ENCODE measurements around the gene KIDINS220. TPM values are rescaled to one million over a fixed set of nuclear protein-coding genes. Genes with fewer than 3 reads are reported as not detected.
"Not testable (repeated sequence)": the region's sequence is repeated elsewhere in the genome, so short reads cannot be mapped to it uniquely, and the experiment has no call there.

The KIDINS220 gene
- polyA plus RNA-seq, 1 donor from 2014 or later: 329 TPM

DNA sequence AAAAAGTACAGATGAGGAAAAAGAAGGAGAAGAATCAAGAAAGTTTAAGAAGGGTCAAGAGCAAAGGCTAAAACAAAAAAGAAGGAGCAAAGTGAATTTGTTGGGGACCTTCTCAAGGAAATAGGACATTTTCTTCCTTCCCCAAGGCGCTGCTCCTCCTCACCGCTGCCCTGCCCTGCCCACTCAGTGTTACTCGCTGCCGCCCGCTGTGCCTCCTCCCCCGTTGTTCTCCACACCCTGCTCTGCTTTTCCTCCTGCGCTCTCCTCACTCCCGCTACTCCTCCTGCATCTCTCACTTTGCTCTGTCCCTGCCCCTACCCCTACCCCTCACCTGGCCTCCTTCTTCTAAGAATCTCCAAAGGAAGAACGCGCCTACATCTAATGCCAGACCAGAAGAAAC, 104.8 kb downstream of the KIDINS220 start:
- H3K4me2 ChIP-seq (ENCODE audit: low read length): no peak overlapping the region
- H3K4me3 ChIP-seq (ENCODE audit: low read length): no peak overlapping the region
- H4K20me1 ChIP-seq (ENCODE audit: insufficient read depth): no peaks in the 10 kb centered on the region
- H3K9me2 ChIP-seq (ENCODE audit: insufficient read depth, low read length): no peaks in the 10 kb centered on the region
- no peaks in the 10 kb centered on the region for H3K9me3 ChIP-seq (ENCODE audit: low read length)
- no peak overlapping the region for H3K27ac ChIP-seq (ENCODE audit: low read length)
- TF ChIP-seq EP300 (conservative IDR thresholded peaks at IDR 0.05; ENCODE audit: poor library complexity, severe bottlenecking) (no peak), CTCF (IDR thresholded peaks at IDR 0.05; ENCODE audit: poor library complexity, severe bottlenecking) (no peak), TAF1 (IDR thresholded peaks at IDR 0.05; ENCODE audit: low read depth) (no peak), EZH2 (IDR thresholded peaks at IDR 0.05; ENCODE audit: borderline replicate concordance, insufficient read depth, low read length, poor library complexity, severe bottlenecking) (no peak), MXI1 (conservative IDR thresholded peaks at IDR 0.05; ENCODE audit: poor library complexity, severe bottlenecking) (no peak), SMC3 (conservative IDR thresholded peaks at IDR 0.05; ENCODE audit: poor library complexity) (no peak), POLR2AphosphoS5 (IDR thresholded peaks at IDR 0.05) (no peak), RAD21 (conservative IDR thresholded peaks at IDR 0.05) (no peak)
- TF ChIP-seq, protein P1, sequence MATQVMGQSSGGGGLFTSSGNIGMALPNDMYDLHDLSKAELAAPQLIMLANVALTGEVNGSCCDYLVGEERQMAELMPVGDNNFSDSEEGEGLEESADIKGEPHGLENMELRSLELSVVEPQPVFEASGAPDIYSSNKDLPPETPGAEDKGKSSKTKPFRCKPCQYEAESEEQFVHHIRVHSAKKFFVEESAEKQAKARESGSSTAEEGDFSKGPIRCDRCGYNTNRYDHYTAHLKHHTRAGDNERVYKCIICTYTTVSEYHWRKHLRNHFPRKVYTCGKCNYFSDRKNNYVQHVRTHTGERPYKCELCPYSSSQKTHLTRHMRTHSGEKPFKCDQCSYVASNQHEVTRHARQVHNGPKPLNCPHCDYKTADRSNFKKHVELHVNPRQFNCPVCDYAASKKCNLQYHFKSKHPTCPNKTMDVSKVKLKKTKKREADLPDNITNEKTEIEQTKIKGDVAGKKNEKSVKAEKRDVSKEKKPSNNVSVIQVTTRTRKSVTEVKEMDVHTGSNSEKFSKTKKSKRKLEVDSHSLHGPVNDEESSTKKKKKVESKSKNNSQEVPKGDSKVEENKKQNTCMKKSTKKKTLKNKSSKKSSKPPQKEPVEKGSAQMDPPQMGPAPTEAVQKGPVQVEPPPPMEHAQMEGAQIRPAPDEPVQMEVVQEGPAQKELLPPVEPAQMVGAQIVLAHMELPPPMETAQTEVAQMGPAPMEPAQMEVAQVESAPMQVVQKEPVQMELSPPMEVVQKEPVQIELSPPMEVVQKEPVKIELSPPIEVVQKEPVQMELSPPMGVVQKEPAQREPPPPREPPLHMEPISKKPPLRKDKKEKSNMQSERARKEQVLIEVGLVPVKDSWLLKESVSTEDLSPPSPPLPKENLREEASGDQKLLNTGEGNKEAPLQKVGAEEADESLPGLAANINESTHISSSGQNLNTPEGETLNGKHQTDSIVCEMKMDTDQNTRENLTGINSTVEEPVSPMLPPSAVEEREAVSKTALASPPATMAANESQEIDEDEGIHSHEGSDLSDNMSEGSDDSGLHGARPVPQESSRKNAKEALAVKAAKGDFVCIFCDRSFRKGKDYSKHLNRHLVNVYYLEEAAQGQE (IDR thresholded peaks at IDR 0.05; ENCODE audit: borderline replicate concordance): no peak
- H3F3A ChIP-seq (ENCODE audit: insufficient read depth, low read length, poor library complexity, severe bottlenecking): no peaks in the 10 kb centered on the region
- H3K9ac ChIP-seq (ENCODE audit: low read length): no peak overlapping the region
- H3K79me2 ChIP-seq (replicated peaks; ENCODE audit: insufficient read depth, low read length): no peaks in the 10 kb centered on the region
- H3K27me3 ChIP-seq (ENCODE audit: insufficient read depth, low read depth, low read length): no peaks in the 10 kb centered on the region
- peaks cover 31% of the 10 kb centered on the region for H3K36me3 ChIP-seq (ENCODE audit: insufficient read depth, low read length)
- H2AFZ ChIP-seq (ENCODE audit: low read depth, low read length): no peak overlapping the region

DNA sequence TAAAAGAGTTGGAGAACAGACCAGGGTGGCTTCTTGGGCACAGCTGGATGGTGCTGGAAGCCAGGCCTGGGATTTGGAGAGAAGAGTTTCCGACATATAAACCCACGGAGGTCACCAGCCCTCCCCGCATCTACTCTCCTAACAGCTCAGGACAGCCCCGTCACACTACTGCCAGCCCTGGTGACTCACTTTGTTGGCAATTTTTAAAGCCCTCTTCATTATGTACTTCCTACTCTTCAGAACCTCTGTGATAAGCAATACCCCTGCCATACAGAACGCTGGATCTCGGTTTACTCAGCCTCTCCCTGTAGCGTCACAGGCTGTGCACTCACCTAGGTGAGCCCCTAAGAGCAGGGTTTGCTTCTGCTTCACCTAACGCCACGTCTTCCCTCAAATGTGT, 107.5 kb downstream of the KIDINS220 start:
- H2AFZ ChIP-seq (ENCODE audit: low read depth, low read length): no peak overlapping the region
- H3K9ac ChIP-seq (ENCODE audit: low read length): no peak overlapping the region
- no peaks in the 10 kb centered on the region for H3K27me3 ChIP-seq (ENCODE audit: insufficient read depth, low read depth, low read length)
- H3K9me3 ChIP-seq (ENCODE audit: low read length): no peaks in the 10 kb centered on the region
- H3F3A ChIP-seq (ENCODE audit: insufficient read depth, low read length, poor library complexity, severe bottlenecking): no peaks in the 10 kb centered on the region
- no peaks in the 10 kb centered on the region for H3K9me2 ChIP-seq (ENCODE audit: insufficient read depth, low read length)
- no peaks in the 10 kb centered on the region for H4K20me1 ChIP-seq (ENCODE audit: insufficient read depth)
- TF ChIP-seq, protein P1 (IDR thresholded peaks at IDR 0.05; ENCODE audit: borderline replicate concordance): no peak
- TF ChIP-seq MXI1 (conservative IDR thresholded peaks at IDR 0.05; ENCODE audit: poor library complexity, severe bottlenecking) (no peak), RAD21 (conservative IDR thresholded peaks at IDR 0.05) (no peak), POLR2AphosphoS5 (IDR thresholded peaks at IDR 0.05) (no peak), EP300 (conservative IDR thresholded peaks at IDR 0.05; ENCODE audit: poor library complexity, severe bottlenecking) (no peak), SMC3 (conservative IDR thresholded peaks at IDR 0.05; ENCODE audit: poor library complexity) (no peak), EZH2 (IDR thresholded peaks at IDR 0.05; ENCODE audit: borderline replicate concordance, insufficient read depth, low read length, poor library complexity, severe bottlenecking) (no peak), TAF1 (IDR thresholded peaks at IDR 0.05; ENCODE audit: low read depth) (no peak)
- no peak overlapping the region for H3K4me2 ChIP-seq (ENCODE audit: low read length)
- no peak overlapping the region for H3K27ac ChIP-seq (ENCODE audit: low read length)
- H3K4me3 ChIP-seq (ENCODE audit: low read length): no peak overlapping the region
- H3K36me3 ChIP-seq (ENCODE audit: insufficient read depth, low read length): peaks cover 23% of the 10 kb centered on the region
- H3K79me2 ChIP-seq (replicated peaks; ENCODE audit: insufficient read depth, low read length): no peaks in the 10 kb centered on the region

- not testable (repeated sequence) for H3K9me3 ChIP-seq (ENCODE audit: low read length); H3K27ac ChIP-seq (ENCODE audit: low read length); H3K27me3 ChIP-seq (ENCODE audit: insufficient read depth, low read depth, low read length); H3F3A ChIP-seq (ENCODE audit: insufficient read depth, low read length, poor library complexity, severe bottlenecking); H3K4me2 ChIP-seq (ENCODE audit: low read length); H3K9ac ChIP-seq (ENCODE audit: low read length); H3K79me2 ChIP-seq (replicated peaks; ENCODE audit: insufficient read depth, low read length); H2AFZ ChIP-seq (ENCODE audit: low read depth, low read length); H4K20me1 ChIP-seq (ENCODE audit: insufficient read depth); H3K9me2 ChIP-seq (ENCODE audit: insufficient read depth, low read length); H3K4me3 ChIP-seq (ENCODE audit: low read length)
- peaks cover 23% of the 10 kb centered on the region for H3K36me3 ChIP-seq (ENCODE audit: insufficient read depth, low read length)
Measured at GRCh38 chr2:8729101-8729500, 108.3 kb downstream of the KIDINS220 start.
